Stimulated activated naive CD8-positive, alpha-beta T cell treated with anti-CD3 and anti-CD28 coated beads, Interleukin-15, amount 100 ng/mL, for 72 hours (primary cell): ENCODE measurements around the gene PRKG2.
"Not testable (repeated sequence)": the region's sequence is repeated elsewhere in the genome, so short reads cannot be mapped to it uniquely, and the experiment has no call there.

Source experiments
- ATAC-seq: fragments of 150-1000 bp; cut with Tn5 transposase; 2 replicates; pipeline ENCODE4 v1.10.0; 2021; ENCODE audit warnings: mild to moderate bottlenecking, moderate library complexity
- DNase-seq, 2 donors: peaks; one replicate each; pipeline ENCODE4 v3.0.0; 2021 to 2022
- H3K27ac Mint-ChIP-seq, 2 donors: one replicate each; pipeline ENCODE4 v1.8.0; 2022; ENCODE audit warnings: mild to moderate bottlenecking in 2 of 2, mixed read lengths in 2 of 2, moderate library complexity in 2 of 2
- H3K27me3 Mint-ChIP-seq: one replicate; pipeline ENCODE4 v1.8.0; 2022; ENCODE audit warnings: mixed read lengths
- H3K4me1 Mint-ChIP-seq: one replicate; pipeline ENCODE4 v1.8.0; 2022; ENCODE audit warnings: mild to moderate bottlenecking, mixed read lengths
- H3K4me3 Mint-ChIP-seq, 2 donors: one replicate each; pipeline ENCODE4 v1.8.0; 2022; ENCODE audit warnings: mild to moderate bottlenecking in 2 of 2, mixed read lengths in 2 of 2, moderate library complexity in 1 of 2
- H3K9me3 Mint-ChIP-seq, 2 donors: one replicate each; pipeline ENCODE4 v1.8.0; 2022; ENCODE audit warnings: mixed read lengths in 2 of 2

Gene PRKG2

DNA sequence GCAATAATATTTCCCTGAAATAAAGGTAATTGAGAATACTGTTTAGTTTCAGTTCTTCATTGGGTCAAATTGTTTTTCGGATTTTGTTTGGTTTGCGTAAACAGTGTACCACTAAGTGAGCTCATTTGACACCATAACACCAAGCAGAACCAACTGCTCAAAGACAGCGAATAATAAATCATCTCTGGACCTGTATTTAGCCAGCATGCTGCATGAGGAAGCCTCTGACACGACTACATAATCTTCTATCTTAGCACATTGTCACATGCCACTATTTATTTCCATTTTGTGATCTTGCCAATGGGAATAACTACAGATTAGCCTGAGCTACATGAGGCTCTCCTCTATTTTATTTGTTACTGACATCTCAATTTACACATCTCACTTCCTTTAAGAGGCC is 12.1 kb upstream of the PRKG2 start:
- no peak overlapping the region for H3K4me3 Mint-ChIP-seq
- no peaks in the 10 kb centered on the region for H3K4me1 Mint-ChIP-seq
- peaks cover 11% of the 10 kb centered on the region for H3K27me3 Mint-ChIP-seq
- no peak overlapping the region for H3K27ac Mint-ChIP-seq
- ATAC-seq, result no peak
- no peak for DNase-seq
- peaks cover 19 to 28% of the 10 kb centered on the region in 2 donors for H3K9me3 Mint-ChIP-seq

DNA sequence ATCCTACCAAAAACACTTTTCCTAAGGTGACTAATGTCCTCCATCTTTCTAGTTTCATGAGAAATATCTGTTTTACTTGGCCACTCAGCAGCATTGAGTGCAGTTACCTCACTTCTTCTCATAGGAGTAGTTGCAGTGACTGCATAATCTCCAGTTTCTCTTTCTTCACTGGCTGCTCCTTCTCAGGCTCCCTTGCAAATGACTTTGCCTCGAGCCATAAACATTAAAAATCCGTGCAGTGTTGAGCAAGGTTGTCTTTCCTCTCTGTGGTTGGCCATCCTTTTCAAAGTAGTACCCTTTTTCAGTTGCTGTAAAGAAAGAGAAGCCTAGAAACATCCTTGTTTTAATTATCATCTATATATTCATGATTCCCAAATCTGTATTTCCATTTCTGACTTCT is 10.2 kb upstream of the PRKG2 start:
- DNase-seq, result no peak
- no peaks in the 10 kb centered on the region for H3K4me1 Mint-ChIP-seq
- peaks cover 29% of the 10 kb centered on the region for H3K27me3 Mint-ChIP-seq
- H3K27ac Mint-ChIP-seq, result no peak overlapping the region
- H3K4me3 Mint-ChIP-seq, result no peak overlapping the region
- peaks cover 1 to 9% of the 10 kb centered on the region in 2 donors for H3K9me3 Mint-ChIP-seq
- no peak for ATAC-seq

DNA sequence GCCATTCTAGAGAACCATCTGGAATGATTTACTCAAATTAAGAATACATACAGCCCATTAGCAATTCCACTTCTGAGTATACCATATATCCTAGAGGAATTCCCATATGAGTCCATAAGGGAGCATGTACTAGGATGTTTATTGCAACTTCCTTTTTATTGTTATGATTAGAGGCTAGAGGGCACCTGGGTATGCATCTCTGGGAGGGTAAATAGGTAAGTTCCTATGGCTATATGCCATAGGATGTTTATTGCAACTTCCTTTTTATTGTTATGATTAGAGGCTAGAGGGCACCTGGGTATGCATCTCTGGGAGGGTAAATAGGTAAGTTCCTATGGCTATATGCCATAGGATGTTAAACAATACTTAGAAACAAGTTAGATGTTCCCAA is 7.1 kb upstream of the PRKG2 start:
- not testable (repeated sequence) for DNase-seq, H3K27ac Mint-ChIP-seq, ATAC-seq, H3K4me3 Mint-ChIP-seq, H3K9me3 Mint-ChIP-seq, H3K4me1 Mint-ChIP-seq
- H3K27me3 Mint-ChIP-seq, result peaks cover 52% of the 10 kb centered on the region

DNA sequence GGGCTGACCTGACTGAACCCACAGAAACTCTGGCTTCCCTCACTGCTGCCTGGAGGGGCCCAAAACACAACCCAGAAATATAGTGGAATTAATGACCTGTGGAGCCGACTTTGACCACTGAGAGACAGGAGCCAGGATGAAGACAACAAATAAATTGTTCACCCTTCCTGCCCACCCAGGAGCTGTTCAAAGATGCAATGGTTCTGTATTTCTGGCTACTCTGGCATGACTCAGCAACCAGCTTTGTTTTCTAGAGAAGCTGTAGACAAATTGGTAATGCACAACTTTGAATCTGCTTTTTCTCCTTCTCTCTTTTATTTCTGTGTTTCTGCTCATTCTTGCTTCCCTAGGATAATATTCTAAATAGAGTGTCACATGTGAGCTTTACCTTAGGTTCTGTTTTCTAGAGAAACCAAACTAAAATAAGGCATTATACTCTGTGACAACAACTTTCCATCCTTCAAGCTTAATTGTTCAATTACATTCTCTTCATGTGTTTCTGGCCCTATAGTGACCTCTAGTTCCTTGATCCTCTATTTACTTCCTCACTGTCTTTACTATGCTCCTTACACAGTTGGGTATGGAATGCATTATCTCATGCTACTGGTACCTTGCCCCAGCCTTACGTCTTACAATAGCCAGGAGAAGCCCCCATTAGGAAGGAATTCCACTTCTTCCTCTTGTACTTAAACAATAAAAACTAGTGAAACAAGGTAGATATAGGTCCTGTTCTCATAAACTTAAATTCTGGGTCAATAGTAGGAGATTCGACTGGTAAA is 6.5 kb upstream of the PRKG2 start:
- no peak overlapping the region for H3K27ac Mint-ChIP-seq
- H3K4me1 Mint-ChIP-seq, result no peaks in the 10 kb centered on the region
- H3K27me3 Mint-ChIP-seq, result peaks cover 58% of the 10 kb centered on the region
- peaks cover 0 to 5% of the 10 kb centered on the region in 2 donors for H3K9me3 Mint-ChIP-seq
- no peak overlapping the region for H3K4me3 Mint-ChIP-seq
- no peak for DNase-seq
- no peak for ATAC-seq

DNA sequence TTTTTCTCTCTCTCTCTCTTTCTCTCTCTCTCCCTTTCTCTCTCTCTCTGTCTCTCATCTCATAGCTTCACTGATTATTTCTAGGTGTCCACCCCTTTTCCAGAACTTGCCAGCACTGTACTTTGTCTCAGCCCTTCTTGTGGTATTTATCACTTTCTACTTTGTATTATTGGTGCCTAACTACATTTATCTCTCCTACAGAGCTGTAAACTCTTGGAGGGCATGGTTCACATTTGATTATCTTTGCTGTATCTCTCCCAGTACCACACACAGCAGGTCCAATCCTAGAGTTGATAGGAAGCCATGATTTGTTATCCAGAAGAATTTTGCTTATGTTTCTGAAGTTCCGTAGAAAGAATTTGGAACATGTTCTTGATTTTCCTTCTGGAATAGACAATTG is 5.2 kb upstream of the PRKG2 start:
- DNase-seq (no peak), ATAC-seq (no peak)
- Mint-ChIP-seq H3K9me3 (peaks cover 0 to 5% of the 10 kb centered on the region in 2 donors), H3K27ac (no peak overlapping the region), H3K27me3 (peaks cover 70% of the 10 kb centered on the region), H3K4me1 (peaks cover 6% of the 10 kb centered on the region), H3K4me3 (no peak overlapping the region)

DNA sequence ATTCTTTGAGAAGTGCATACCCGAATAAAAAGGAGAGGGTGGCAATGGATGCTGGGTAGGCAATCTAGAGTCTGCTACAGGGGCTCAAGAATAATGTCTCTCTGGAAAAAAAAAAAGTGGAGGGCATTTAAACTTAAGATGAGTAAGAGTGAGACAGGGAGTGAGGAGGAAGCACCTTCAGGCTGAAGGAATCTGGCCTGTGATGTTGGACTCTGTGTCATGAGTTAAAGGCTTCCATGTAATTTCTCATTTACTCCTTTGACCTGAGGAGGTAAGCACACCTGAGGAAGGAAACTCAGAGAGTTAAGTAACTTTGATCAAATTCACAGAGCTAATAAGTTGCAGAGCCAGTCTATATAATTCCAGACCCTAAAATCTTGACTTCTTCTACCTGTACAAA is 3.2 kb upstream of the PRKG2 start:
- no peak overlapping the region for H3K27ac Mint-ChIP-seq
- H3K9me3 Mint-ChIP-seq, result no peaks in the 10 kb centered on the region
- peaks cover 15% of the 10 kb centered on the region for H3K4me1 Mint-ChIP-seq
- DNase-seq, result no peak
- H3K4me3 Mint-ChIP-seq, result no peak overlapping the region
- ATAC-seq, result no peak
- H3K27me3 Mint-ChIP-seq, result peaks cover 61% of the 10 kb centered on the region

DNA sequence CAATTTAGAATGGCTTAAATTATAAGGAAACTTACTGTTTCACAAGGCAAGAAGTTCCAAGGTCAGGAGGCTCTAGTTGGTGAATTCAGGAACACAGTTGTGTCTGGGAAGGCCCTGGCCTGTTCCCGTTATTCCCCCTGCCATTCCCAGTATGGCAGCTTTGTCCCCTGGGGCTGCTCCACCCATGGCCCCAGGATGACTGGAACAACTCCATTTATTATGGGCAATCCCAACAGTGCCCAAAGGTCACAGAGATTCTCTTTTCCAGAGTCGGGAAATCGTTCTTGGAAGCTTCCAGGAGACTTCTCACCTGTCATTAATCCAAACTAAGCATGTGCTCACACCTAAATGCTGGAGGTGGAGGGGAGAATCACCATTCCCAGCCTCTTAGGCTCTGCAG is 2.8 kb upstream of the PRKG2 start:
- Mint-ChIP-seq H3K4me3 (no peak overlapping the region), H3K4me1 (peaks cover 15% of the 10 kb centered on the region), H3K27me3 (peaks cover 61% of the 10 kb centered on the region), H3K27ac (no peak overlapping the region), H3K9me3 (no peaks in the 10 kb centered on the region)
- DNase-seq (no peak), ATAC-seq (no peak)

DNA sequence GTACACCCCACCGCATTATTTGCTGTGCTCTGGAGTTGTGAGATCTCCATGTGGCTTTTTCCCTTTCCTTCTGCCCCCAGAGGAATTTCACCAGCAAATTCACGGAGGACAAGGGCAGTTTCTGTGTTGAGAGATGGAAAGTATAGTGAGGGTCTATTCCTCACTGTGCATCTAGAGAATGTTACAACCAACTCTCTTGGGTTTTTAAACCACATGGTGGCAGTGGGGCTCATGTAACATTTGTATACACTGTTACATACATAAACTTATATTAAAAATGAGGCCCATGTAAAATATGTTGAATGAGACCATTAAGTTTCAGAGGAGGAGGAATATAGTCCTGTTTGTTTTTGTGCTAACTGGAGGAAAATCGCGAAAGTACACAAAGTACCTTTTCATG is 909 bp upstream of the PRKG2 start:
- Mint-ChIP-seq H3K9me3 (no peaks in the 10 kb centered on the region), H3K27ac (no peak overlapping the region), H3K4me1 (peaks cover 15% of the 10 kb centered on the region), H3K27me3 (peaks cover 50% of the 10 kb centered on the region), H3K4me3 (no peak overlapping the region)
- DNase-seq (no peak), ATAC-seq (no peak)

DNA sequence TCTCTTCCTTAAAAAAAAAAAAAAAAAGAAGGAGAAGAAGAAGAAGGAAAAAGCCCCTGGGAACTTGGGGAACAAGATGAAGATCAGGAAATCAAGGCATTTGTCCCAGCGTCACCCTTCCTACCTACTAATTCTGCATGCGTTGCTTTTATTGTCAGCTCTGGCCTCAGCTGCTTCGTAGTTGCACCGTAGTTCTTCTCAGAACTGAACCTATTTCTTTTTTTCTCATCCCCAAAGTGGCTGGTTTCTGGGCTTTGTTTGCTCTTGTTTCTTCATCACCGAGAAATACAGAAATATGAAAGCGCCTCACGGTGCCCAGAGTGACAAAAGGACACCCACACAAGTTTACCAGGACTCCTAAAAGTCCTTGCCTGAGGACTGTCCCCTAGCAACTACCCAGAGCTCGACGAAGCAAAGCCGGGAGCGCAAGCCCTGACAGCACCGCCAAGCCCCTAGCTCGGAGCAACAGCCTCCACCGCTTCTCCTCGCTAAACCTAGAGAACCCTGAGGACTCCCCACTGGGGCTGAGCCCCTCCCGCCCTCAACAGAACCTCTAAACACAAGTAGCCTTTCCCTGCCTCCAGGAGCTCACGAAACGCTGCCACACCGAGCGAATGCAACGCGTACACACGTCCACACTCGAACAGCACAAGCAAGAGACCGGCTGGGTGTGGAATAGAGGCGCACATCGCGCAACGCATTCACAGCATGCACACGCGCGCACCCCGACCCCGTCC is 710 bp downstream of the PRKG2 start:
- Mint-ChIP-seq H3K9me3 (no peaks in the 10 kb centered on the region), H3K4me1 (peaks cover 15% of the 10 kb centered on the region), H3K27me3 (peaks cover 47% of the 10 kb centered on the region), H3K27ac (no peak overlapping the region), H3K4me3 (peak overlapping the region; percentile 81 to 84)
- DNase-seq, result peak; percentile 10 to 11
- peak; percentile 55 for ATAC-seq

DNA sequence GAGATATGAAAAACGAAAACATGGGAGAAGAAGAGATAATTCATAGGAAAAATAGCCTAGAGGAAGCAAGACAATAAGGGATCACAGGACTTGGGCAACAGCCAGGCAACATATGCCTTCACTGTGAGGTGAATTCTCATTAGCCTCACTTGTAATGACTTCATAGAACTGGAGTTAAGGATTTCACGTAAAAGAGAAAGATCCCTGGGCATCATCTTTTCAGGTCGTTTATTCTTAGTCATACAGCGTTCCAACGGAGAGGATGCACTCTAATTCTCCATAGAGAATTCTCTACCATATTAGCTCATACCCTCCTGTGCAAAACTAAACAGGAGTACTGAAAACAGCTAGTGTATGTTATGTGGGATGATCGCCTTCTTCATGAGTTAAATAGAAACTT is 1.4 kb downstream of the PRKG2 start:
- H3K9me3 Mint-ChIP-seq, result no peaks in the 10 kb centered on the region
- H3K27me3 Mint-ChIP-seq, result peaks cover 41% of the 10 kb centered on the region
- H3K27ac Mint-ChIP-seq, result no peak overlapping the region
- DNase-seq (no peak), ATAC-seq (no peak)
- H3K4me1 Mint-ChIP-seq, result peaks cover 15% of the 10 kb centered on the region
- no peak overlapping the region for H3K4me3 Mint-ChIP-seq

DNA sequence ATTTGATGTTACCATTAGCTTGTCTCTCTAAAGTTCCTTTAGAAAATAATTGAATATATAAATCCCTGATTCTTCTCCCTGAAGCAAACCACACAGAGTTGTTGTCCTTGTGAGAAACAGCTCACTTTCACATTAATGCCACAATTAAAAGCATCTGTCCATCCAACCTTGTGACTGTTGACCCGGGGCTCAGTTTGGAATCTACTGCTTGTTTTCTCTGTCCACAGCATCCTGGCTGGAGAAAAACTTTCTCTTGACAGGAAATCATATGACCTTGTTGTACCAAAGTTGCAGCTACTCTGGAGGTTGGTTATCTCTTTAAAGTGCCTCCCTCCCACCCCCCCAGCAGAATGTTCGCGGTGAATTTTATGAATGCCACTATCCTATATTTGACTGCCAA is 3.1 kb downstream of the PRKG2 start:
- no peak overlapping the region for H3K27ac Mint-ChIP-seq
- H3K27me3 Mint-ChIP-seq, result peaks cover 34% of the 10 kb centered on the region
- no peak overlapping the region for H3K4me3 Mint-ChIP-seq
- peaks cover 15% of the 10 kb centered on the region for H3K4me1 Mint-ChIP-seq
- DNase-seq (no peak), ATAC-seq (no peak)
- H3K9me3 Mint-ChIP-seq, result no peaks in the 10 kb centered on the region

DNA sequence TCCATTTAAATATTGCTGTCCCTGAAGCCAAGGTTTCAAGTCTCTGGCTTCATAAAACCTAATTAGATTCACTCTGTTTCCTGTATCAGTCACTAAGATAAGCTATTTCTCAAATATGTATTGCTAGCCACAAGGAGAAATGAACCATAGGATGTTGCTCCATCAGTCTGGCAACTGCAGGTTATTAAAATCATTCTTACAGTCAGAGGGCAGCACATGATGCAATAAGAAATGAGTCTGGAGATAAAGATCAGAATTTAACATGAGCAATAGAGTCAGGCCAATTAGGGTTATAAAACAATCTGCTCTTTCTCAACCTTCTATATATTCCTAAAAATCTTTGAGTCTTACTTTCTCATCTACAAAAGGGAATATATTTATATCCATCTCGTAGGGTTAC is 7.2 kb downstream of the PRKG2 start:
- Mint-ChIP-seq H3K27me3 (peaks cover 33% of the 10 kb centered on the region), H3K27ac (no peak overlapping the region), H3K9me3 (no peaks in the 10 kb centered on the region), H3K4me3 (no peak overlapping the region), H3K4me1 (no peaks in the 10 kb centered on the region)
- ATAC-seq (no peak), DNase-seq (no peak)

DNA sequence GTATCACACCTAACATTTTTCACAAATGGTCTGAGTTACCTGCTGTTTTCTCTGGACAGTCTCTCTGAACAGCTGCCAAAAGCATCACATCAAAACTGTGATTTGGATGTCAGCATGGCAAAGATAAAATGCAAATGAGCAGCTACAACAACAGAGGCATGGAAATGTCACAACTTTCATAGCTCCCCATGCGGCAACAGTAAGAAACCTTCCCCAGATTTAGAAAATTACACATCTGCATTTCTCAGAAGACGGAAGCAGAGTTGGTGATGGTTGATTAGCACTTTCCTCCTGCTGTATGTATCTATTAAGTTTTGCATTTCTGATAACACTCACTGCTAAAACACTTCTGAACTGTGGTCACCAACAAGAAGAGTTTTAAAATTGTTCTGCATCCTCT is 9.7 kb downstream of the PRKG2 start:
- H3K4me1 Mint-ChIP-seq, result no peaks in the 10 kb centered on the region
- no peaks in the 10 kb centered on the region for H3K9me3 Mint-ChIP-seq
- DNase-seq (no peak), ATAC-seq (no peak)
- H3K4me3 Mint-ChIP-seq, result no peak overlapping the region
- H3K27ac Mint-ChIP-seq, result no peak overlapping the region
- peaks cover 31% of the 10 kb centered on the region for H3K27me3 Mint-ChIP-seq

DNA sequence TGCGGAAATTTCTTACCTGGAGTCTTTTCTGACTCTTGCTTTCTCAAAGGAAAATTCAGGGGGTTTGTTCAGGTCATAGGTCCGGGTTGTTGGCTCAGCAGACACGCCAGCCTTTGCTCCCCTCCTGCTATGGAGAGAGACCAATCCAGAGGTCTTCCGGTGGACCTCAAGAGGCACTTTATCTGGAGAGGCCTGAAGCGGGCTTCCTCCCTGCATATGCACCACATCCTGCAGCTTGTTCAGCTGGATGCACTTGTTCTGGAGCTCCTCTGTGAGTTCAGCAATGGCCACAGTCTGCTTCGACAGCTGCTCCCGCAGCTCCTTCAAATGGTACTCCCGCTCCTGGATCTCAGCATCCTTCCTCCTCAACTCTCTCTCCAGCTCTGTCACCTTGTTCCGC is 10.5 kb downstream of the PRKG2 start:
- no peak overlapping the region for H3K27ac Mint-ChIP-seq
- H3K27me3 Mint-ChIP-seq, result peaks cover 24% of the 10 kb centered on the region
- H3K4me3 Mint-ChIP-seq, result no peak overlapping the region
- DNase-seq (no peak), ATAC-seq (no peak)
- no peaks in the 10 kb centered on the region for H3K4me1 Mint-ChIP-seq
- no peaks in the 10 kb centered on the region for H3K9me3 Mint-ChIP-seq

DNA sequence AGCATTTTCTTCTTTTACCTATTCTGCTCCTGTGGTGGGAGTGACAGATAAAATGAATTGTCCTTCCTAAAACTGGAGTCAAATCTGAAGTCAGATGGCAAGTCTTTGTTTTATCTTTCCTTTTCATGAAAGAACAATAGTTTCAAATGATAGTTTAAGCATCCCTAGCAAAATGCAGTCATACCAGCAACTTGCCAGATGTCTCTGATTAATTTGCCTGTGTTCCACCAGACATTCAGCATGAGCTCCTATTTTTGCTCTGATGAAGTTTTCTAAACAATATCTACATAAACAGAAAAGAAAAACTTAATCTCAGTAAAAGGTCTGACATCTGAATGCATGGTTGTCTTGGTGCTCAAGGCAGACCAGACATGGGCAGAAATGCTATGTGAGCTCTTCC is 15.2 kb downstream of the PRKG2 start:
- H3K27ac Mint-ChIP-seq, result no peak overlapping the region
- H3K4me3 Mint-ChIP-seq, result no peak overlapping the region
- no peaks in the 10 kb centered on the region for H3K4me1 Mint-ChIP-seq
- no peak for DNase-seq
- no peak for ATAC-seq
- no peaks in the 10 kb centered on the region for H3K9me3 Mint-ChIP-seq
- peaks cover 5% of the 10 kb centered on the region for H3K27me3 Mint-ChIP-seq

DNA sequence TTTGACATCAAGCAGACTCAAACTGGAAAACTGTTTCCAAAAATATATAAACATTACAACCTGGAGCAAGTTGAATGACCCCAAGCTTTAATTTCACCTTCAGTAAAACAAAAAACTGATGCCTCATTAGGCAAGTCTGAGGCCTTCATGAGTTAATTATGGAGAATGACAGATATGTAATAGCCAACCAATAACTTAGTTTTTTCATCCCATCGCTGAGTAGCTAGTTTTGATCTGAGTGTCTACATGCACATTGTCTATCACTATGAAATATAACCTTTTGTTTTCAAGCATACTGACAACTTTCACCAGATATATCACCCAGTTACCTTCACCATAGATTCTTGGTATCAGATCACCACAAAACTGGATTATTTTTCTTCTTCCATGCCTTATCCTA is 16.4 kb downstream of the PRKG2 start:
- Mint-ChIP-seq H3K4me3 (no peak overlapping the region), H3K27me3 (no peaks in the 10 kb centered on the region), H3K9me3 (no peaks in the 10 kb centered on the region), H3K27ac (no peak overlapping the region), H3K4me1 (no peaks in the 10 kb centered on the region)
- ATAC-seq, result no peak
- DNase-seq, result no peak
